Lower leg skin (tissue), 3 donors: ENCODE measurements around the gene KIAA0513.

Experiments
- CTCF ChIP-seq, 3 donors: fragments of 450-650 bp; IDR thresholded peaks; one replicate each; pipeline ENCODE4 v1.5.1; 2016; ENCODE audit warnings: antibody characterized with exemption in 3 of 3, mild to moderate bottlenecking in 3 of 3, moderate library complexity in 2 of 3
- POLR2A ChIP-seq, 2 donors: fragments of 450-650 bp; IDR thresholded peaks; one replicate each; pipeline ENCODE4 v1.6.1; 2016 to 2017; ENCODE audit warnings: antibody characterized with exemption in 2 of 2, mild to moderate bottlenecking in 1 of 2, moderate library complexity in 1 of 2

GRCh38 chr16:85046931-85047866, 19.6 kb downstream of the KIAA0513 start:
- no peak for TF ChIP-seq CTCF (IDR thresholded peaks at IDR 0.05)
- no peak for TF ChIP-seq POLR2A (IDR thresholded peaks at IDR 0.05)
